Upper lobe of right lung (tissue), 1 donor: ENCODE data around the gene BHLHE23. TPM values are rescaled to one million over a fixed set of nuclear protein-coding genes. Genes with fewer than 3 reads are reported as not detected.
"Not testable (repeated sequence)": the region's sequence is repeated elsewhere in the genome, so short reads cannot be mapped to it uniquely, and the experiment has no call there.

Experiments used
- ATAC-seq: fragments of 200-7000 bp; cut with Tn5 transposase; one replicate; pipeline ENCODE4 v1.9.1; 2020; ENCODE audit warnings: mild to moderate bottlenecking, moderate library complexity
- DNase-seq: peaks from one replicate; pipeline ENCODE4 v3.0.0-alpha.2; 2020
- H3K27ac ChIP-seq: fragments of 200-600 bp; one replicate; pipeline ENCODE4 v1.8.0; 2022
- H3K27me3 ChIP-seq: fragments of 200-600 bp; one replicate; pipeline ENCODE4 v1.8.0; 2022; ENCODE audit warnings: mild to moderate bottlenecking
- H3K36me3 ChIP-seq: fragments of 200-600 bp; one replicate; pipeline ENCODE4 v1.8.0; 2022
- H3K4me1 ChIP-seq: fragments of 200-600 bp; one replicate; pipeline ENCODE4 v1.8.0; 2022
- H3K4me3 ChIP-seq: fragments of 200-600 bp; one replicate; pipeline ENCODE4 v1.8.0; 2022; ENCODE audit warnings: mild to moderate bottlenecking
- H3K9me3 ChIP-seq: fragments of 200-600 bp; one replicate; pipeline ENCODE4 v1.8.0; 2022
- intact Hi-C: fragments of 100-400 bp; cut with DNase I; formaldehyde crosslinking; loops from one replicate; pipeline ENCODE4 v1.11.0; 2022
- total RNA-seq: library from RNA; stranded (reverse); fragmentation: NEBNext Ultra II Directional; extraction: Animal tissue kit (Norgen Biotek cat#: 25700); gene quantifications from one replicate; pipeline ENCODE4 v1.2.1, GENCODE V29; 2021
- TF ChIP-seq, protein P1 (sequence below): fragments of 200-600 bp; IDR thresholded peaks from one replicate; pipeline ENCODE4 v1.8.0; 2022; ENCODE audit warnings: antibody characterized with exemption
- donor health status: DM: no; HTN: yes; CAD: no; lungs with severe emphysema.

The BHLHE23 gene
- total RNA-seq, 1 donor from 2014 or later = not detected

- Histone ChIP-seq H3K4me3 (no peak overlapping the region), H3K27ac (no peak overlapping the region), H3K9me3 (no peaks in the 10 kb centered on the region), H3K4me1 (no peaks in the 10 kb centered on the region), H3K36me3 (no peaks in the 10 kb centered on the region), H3K27me3 (peaks cover 40% of the 10 kb centered on the region)
- intact Hi-C loops = no loop called here
- TF ChIP-seq, protein P1, sequence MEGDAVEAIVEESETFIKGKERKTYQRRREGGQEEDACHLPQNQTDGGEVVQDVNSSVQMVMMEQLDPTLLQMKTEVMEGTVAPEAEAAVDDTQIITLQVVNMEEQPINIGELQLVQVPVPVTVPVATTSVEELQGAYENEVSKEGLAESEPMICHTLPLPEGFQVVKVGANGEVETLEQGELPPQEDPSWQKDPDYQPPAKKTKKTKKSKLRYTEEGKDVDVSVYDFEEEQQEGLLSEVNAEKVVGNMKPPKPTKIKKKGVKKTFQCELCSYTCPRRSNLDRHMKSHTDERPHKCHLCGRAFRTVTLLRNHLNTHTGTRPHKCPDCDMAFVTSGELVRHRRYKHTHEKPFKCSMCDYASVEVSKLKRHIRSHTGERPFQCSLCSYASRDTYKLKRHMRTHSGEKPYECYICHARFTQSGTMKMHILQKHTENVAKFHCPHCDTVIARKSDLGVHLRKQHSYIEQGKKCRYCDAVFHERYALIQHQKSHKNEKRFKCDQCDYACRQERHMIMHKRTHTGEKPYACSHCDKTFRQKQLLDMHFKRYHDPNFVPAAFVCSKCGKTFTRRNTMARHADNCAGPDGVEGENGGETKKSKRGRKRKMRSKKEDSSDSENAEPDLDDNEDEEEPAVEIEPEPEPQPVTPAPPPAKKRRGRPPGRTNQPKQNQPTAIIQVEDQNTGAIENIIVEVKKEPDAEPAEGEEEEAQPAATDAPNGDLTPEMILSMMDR = no peak
- DNase-seq = no peak
- ATAC-seq = no peak
Observed at GRCh38 chr20:63041776-63042175, 35.0 kb upstream of the BHLHE23 start.

- TF ChIP-seq, protein P1 = no peak
- Histone ChIP-seq H3K4me1 (no peaks in the 10 kb centered on the region), H3K27ac (no peak overlapping the region), H3K9me3 (no peaks in the 10 kb centered on the region), H3K36me3 (no peaks in the 10 kb centered on the region), H3K27me3 (peaks cover 56% of the 10 kb centered on the region), H3K4me3 (no peak overlapping the region)
- intact Hi-C loops = no loop called here
- DNase-seq (no peak), ATAC-seq (no peak)
Observed at GRCh38 chr20:63037669-63038268, 31.0 kb upstream of the BHLHE23 start.

DNA sequence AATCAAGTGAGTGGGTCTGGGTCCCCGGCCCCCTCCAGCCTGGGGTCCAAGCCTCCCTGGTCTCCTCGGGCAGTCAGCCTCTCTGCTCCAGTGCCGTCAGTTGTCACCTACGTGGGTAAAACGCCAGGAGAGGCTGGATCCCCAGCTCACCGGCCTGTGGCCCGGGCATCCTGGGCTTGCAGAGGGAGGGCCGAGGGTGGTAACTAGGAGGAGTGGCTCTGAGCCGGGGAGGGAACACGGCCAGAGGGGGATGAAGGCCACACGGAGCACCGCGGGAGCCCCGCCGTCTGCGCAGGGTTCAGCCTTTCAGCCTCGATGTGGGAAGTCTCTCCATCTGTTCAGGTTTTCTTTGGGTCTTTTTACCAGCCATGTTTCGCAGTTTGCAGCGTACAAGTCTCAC lies 29.5 kb upstream of the BHLHE23 start:
- no peak for ATAC-seq
- TF ChIP-seq, protein P1 = no peak
- peaks cover 56% of the 10 kb centered on the region for H3K27me3 ChIP-seq
- DNase-seq = no peak
- no peaks in the 10 kb centered on the region for H3K4me1 ChIP-seq
- H3K4me3 ChIP-seq = no peak overlapping the region
- no peaks in the 10 kb centered on the region for H3K36me3 ChIP-seq
- intact Hi-C loops = no loop called here
- no peaks in the 10 kb centered on the region for H3K9me3 ChIP-seq
- H3K27ac ChIP-seq = no peak overlapping the region

GRCh38 chr20:63035603-63036185 lies 28.9 kb upstream of the BHLHE23 start:
- no peaks in the 10 kb centered on the region for H3K9me3 ChIP-seq
- DNase-seq = peak; percentile 60
- H3K27ac ChIP-seq = no peak overlapping the region
- no peaks in the 10 kb centered on the region for H3K36me3 ChIP-seq
- intact Hi-C loops = no loop called here
- TF ChIP-seq, protein P1 = no peak
- no peak overlapping the region for H3K4me3 ChIP-seq
- ATAC-seq = peak; percentile 10
- no peaks in the 10 kb centered on the region for H3K4me1 ChIP-seq
- peaks cover 58% of the 10 kb centered on the region for H3K27me3 ChIP-seq

DNA sequence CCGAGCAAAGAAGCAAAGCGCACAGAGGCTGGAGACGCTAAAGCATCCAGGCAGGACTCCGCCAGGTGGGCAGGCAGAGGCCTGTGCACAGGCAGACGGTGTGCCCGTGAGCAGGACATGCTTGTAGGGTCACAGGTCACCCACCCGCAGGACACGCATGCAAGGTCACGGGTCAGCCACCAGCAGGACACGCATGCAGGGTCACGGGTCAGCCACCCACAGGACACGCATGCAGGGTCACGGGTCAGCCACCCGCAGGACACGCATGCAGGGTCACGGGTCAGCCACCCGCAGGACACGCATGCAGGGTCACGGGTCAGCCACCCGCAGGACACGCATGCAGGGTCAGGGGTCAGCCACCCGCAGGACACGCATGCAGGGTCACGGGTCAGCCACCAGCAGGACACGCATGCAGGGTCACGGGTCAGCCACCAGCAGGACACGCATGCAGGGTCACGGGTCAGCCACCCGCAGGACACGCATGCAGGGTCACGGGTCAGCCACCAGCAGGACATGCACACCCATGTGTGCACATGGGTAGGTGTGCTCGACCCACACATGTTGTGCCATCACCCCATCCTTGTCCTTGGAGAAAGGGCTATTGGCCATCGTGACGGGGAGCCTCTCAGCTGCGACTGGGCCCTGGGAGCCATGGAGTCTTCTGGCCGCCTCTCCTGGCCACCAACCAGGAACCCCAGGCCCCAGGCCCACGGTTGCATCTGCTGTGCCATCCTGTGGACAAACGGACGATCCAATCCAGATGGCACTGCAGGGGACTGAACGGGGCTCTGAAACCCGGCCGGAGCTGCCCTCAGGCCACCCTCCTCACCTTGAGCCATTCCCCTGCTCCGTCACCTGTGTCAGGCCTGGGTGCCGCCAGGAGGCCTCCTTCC lies 28.2 kb upstream of the BHLHE23 start:
- H3K36me3 ChIP-seq, ATAC-seq, H3K9me3 ChIP-seq, H3K4me1 ChIP-seq, H3K4me3 ChIP-seq, H3K27ac ChIP-seq, intact Hi-C loops: not testable (repeated sequence)
- H3K27me3 ChIP-seq = peaks cover 65% of the 10 kb centered on the region
- peak; percentile 60 for DNase-seq
